HepG2 (cell line): Measurements from ENCODE around the gene ANKEF1. TPM values are rescaled to one million over a fixed set of nuclear protein-coding genes. Genes with fewer than 3 reads are reported as not detected.

Experiments
- ATF1 ChIP-seq: IDR thresholded peaks from 2 replicates; pipeline ENCODE4 v1.6.1; 2016; ENCODE audit warnings: mild to moderate bottlenecking, control low read depth
- CREB1 ChIP-seq, 2 experiments: fragments of 450-650 bp in 1 of 2; IDR thresholded peaks; 2 replicates each; pipeline ENCODE4 v1.6.1; 2016 to 2017; ENCODE audit warnings: control low read depth in 1 of 2, mild to moderate bottlenecking in 1 of 2, missing compliant biosample characterization in 1 of 2, missing genetic modification characterization in 1 of 2
- FOSL2 ChIP-seq: sonication (generic); formaldehyde crosslinking; IDR thresholded peaks from 2 replicates; pipeline ENCODE4 v1.4.0; 2020; ENCODE audit warnings: missing genetic modification reagents
- FOXA3 ChIP-seq: IDR thresholded peaks from 2 replicates; pipeline ENCODE4 v1.6.1; 2016; ENCODE audit warnings: missing genetic modification reagents, missing compliant biosample characterization
- JUN ChIP-seq: sonication (generic); formaldehyde crosslinking; IDR thresholded peaks from 2 replicates; pipeline ENCODE4 v1.4.0; 2020; ENCODE audit warnings: mild to moderate bottlenecking, missing genetic modification reagents
- ONECUT2 ChIP-seq: sonication (generic); formaldehyde crosslinking; IDR thresholded peaks from 2 replicates; pipeline ENCODE4 v1.4.0; 2020; ENCODE audit warnings: missing genetic modification reagents
- TBL1XR1 ChIP-seq: fragments of 150-350 bp; IDR thresholded peaks from 2 replicates; pipeline ENCODE4 v1.6.1; 2014; ENCODE audit warnings: borderline replicate concordance, low read length; ENCODE audit not compliant: partially characterized antibody
- TCF12 ChIP-seq, 2 experiments: fragments of 450-650 bp in 1 of 2; sonication (generic) in 1 of 2; formaldehyde crosslinking in 1 of 2; IDR thresholded peaks; 2 replicates each; pipeline versions ENCODE4 v1.6.1 to v1.8.0; 2017 to 2022; ENCODE audit warnings: antibody characterized with exemption in 1 of 2, mild to moderate bottlenecking in 1 of 2, missing genetic modification reagents in 1 of 2, moderate library complexity in 1 of 2
- ZNF350 ChIP-seq: sonication (generic); formaldehyde crosslinking; IDR thresholded peaks from 2 replicates; pipeline ENCODE4 v1.4.0; 2020; ENCODE audit warnings: mild to moderate bottlenecking, low read depth, missing genetic modification reagents, borderline replicate concordance
- ZNF383 ChIP-seq: sonication (generic); formaldehyde crosslinking; IDR thresholded peaks from 2 replicates; pipeline ENCODE4 v1.4.0; 2020; ENCODE audit warnings: missing genetic modification reagents, mild to moderate bottlenecking, borderline replicate concordance
- ZNF484 ChIP-seq: sonication (generic); formaldehyde crosslinking; IDR thresholded peaks from 2 replicates; pipeline ENCODE4 v1.5.1; 2020; ENCODE audit warnings: mild to moderate bottlenecking, low read depth, missing genetic modification reagents, borderline replicate concordance
- ZNF629 ChIP-seq: sonication (generic); formaldehyde crosslinking; conservative IDR thresholded peaks from 2 replicates; pipeline ENCODE4 v1.5.0; 2020; ENCODE audit warnings: missing genetic modification reagents
- ZNF761 ChIP-seq: sonication (generic); formaldehyde crosslinking; conservative IDR thresholded peaks from 2 replicates; pipeline ENCODE4 v1.4.0; 2020; ENCODE audit warnings: mild to moderate bottlenecking, missing genetic modification reagents
- ZNF780A ChIP-seq: sonication (generic); formaldehyde crosslinking; IDR thresholded peaks from 2 replicates; pipeline ENCODE4 v1.8.0; 2022; ENCODE audit warnings: mild to moderate bottlenecking, missing genetic modification reagents, moderate library complexity
- polyA plus RNA-seq, 8 experiments: library from polyadenylated mRNA; depleted of rRNA in 3 of 8; stranded (reverse) in 7 of 8; unstranded in 1 of 8; fragments of >200 nt; fragmentation: Illumina TruSeq in 4 of 8; extraction: Trizol in 4 of 8; gene quantifications; 2 replicates each; pipeline versions ENCODE4 v1.2.1 to v1.2.3, GENCODE V29; 2011 to 2016; ENCODE audit warnings: low read depth in 4 of 8, missing spikeins in 1 of 8, mixed read lengths in 1 of 8; ENCODE audit not compliant: insufficient read depth in 1 of 8
- total RNA-seq, 5 experiments: library from RNA; depleted of rRNA; stranded (reverse); fragments of >200 nt; fragmentation: Illumina TruSeq; extraction: Trizol; gene quantifications; 2 replicates each; pipeline ENCODE4 v1.2.3, GENCODE V29; 2016; ENCODE audit warnings: low read depth in 1 of 5
- TF ChIP-seq, protein P1 (sequence below), 2 experiments: sonication (generic) in 1 of 2; formaldehyde crosslinking in 1 of 2; IDR thresholded peaks; 2 replicates each; pipeline versions ENCODE4 v1.4.0 to v1.6.1; 2016 to 2020; ENCODE audit warnings: borderline replicate concordance in 1 of 2, low read depth in 1 of 2, mild to moderate bottlenecking in 1 of 2, missing genetic modification reagents in 1 of 2
- TF ChIP-seq, protein P2 (sequence below): sonication (generic); formaldehyde crosslinking; conservative IDR thresholded peaks from 2 replicates; pipeline ENCODE4 v1.4.0; 2020; ENCODE audit warnings: missing genetic modification reagents
- TF ChIP-seq, protein P3 (sequence below), 2 experiments: sonication (generic) in 1 of 2; formaldehyde crosslinking in 1 of 2; IDR thresholded peaks; 2 replicates each; pipeline versions ENCODE4 v1.4.0 to v1.6.1; 2018 to 2020; ENCODE audit warnings: missing genetic modification reagents in 2 of 2, borderline replicate concordance in 1 of 2, low read depth in 1 of 2, mild to moderate bottlenecking in 1 of 2, missing biosample characterization in 1 of 2

The ANKEF1 gene
- total and polyA plus RNA-seq, 2 of the 13 experiments (the other 11 are each of a cell fraction or from before 2014, with no cell fraction given), result 3.1 to 8.6 TPM

DNA sequence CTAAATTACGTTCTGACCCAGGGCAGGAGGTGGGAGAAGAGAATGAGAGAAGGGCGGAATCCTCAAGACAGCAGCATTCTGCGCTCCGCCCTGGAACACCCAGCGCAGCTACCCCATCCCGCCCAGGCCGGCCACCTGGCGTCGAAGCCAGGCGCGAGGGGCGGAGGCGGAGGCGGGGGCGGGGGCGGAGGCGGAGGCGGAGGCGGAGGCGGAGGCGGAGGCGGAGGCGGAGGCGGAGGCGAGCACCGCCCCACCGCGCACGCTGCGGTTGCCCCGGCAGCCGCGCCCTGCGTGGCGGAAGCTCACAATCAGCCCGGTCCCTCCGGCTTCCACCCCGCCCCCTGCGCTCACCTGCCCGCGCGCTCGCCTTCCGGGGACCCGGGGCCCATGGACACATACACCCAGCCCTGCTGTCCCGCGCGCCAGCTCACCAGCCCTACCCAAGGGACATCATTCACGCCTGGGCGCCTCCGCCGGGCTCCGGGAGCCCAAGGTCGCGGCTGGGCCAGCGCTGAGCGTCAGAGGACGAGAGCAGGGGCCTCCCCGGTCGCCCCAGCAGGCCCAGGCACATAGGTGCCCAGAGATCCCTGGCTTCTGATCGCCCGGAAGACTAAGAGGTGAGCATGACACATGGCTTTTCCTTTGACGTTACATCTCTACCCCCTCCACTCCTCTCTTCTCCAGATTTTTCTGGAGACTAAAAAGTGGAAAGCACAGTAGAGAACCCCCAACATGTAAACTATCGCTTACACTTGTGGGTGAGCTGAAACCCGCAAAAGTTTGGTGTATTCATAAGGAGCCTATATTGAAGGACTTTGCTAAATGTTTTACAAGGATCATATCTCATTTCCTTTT, at the start of gene ANKEF1 (continued):
- TF ChIP-seq, protein P1, sequence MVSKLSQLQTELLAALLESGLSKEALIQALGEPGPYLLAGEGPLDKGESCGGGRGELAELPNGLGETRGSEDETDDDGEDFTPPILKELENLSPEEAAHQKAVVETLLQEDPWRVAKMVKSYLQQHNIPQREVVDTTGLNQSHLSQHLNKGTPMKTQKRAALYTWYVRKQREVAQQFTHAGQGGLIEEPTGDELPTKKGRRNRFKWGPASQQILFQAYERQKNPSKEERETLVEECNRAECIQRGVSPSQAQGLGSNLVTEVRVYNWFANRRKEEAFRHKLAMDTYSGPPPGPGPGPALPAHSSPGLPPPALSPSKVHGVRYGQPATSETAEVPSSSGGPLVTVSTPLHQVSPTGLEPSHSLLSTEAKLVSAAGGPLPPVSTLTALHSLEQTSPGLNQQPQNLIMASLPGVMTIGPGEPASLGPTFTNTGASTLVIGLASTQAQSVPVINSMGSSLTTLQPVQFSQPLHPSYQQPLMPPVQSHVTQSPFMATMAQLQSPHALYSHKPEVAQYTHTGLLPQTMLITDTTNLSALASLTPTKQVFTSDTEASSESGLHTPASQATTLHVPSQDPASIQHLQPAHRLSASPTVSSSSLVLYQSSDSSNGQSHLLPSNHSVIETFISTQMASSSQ (IDR thresholded peaks at IDR 0.05; ENCODE audit: low read depth), result no peak
- TF ChIP-seq, protein P1 (CRISPR knock-in tag; IDR thresholded peaks at IDR 0.05; ENCODE audit: borderline replicate concordance), result peak; percentile 71; the same call in 1 of the 2 replicates
- TF ChIP-seq JUN (0 out of 2 replicates have a peak, but pooled peaks have one; percentile 36), ZNF761 (peak; percentile 98), ZNF383 (no peak), ZNF780A (CRISPR knock-in tag) (no peak; the same call in 1 of the 2 replicates), CREB1 (IDR thresholded peaks at IDR 0.05) (no peak), CREB1 (CRISPR knock-in tag; IDR thresholded peaks at IDR 0.05) (no peak), FOSL2 (peak; percentile 64), TCF12 (IDR thresholded peaks at IDR 0.05) (no peak), TCF12 (CRISPR knock-in tag; IDR thresholded peaks at IDR 0.05) (no peak), ONECUT2 (no peak; the same call in 1 of the 2 replicates), TBL1XR1 (no peak), ATF1 (CRISPR knock-in tag) (no peak), ZNF484 (no peak; the same call in 1 of the 2 replicates), FOXA3 (peak; percentile 64), ZNF350 (CRISPR knock-in tag) (peak; percentile 81), ZNF629 (peak; percentile 20; the same call in 1 of the 2 replicates)
- TF ChIP-seq, protein P2, sequence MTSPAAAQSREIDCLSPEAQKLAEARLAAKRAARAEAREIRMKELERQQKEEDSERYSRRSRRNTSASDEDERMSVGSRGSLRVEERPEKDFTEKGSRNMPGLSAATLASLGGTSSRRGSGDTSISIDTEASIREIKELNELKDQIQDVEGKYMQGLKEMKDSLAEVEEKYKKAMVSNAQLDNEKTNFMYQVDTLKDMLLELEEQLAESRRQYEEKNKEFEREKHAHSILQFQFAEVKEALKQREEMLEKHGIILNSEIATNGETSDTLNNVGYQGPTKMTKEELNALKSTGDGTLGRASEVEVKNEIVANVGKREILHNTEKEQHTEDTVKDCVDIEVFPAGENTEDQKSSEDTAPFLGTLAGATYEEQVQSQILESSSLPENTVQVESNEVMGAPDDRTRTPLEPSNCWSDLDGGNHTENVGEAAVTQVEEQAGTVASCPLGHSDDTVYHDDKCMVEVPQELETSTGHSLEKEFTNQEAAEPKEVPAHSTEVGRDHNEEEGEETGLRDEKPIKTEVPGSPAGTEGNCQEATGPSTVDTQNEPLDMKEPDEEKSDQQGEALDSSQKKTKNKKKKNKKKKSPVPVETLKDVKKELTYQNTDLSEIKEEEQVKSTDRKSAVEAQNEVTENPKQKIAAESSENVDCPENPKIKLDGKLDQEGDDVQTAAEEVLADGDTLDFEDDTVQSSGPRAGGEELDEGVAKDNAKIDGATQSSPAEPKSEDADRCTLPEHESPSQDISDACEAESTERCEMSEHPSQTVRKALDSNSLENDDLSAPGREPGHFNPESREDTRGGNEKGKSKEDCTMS (CRISPR knock-in tag), result no peak
- TF ChIP-seq, protein P3, sequence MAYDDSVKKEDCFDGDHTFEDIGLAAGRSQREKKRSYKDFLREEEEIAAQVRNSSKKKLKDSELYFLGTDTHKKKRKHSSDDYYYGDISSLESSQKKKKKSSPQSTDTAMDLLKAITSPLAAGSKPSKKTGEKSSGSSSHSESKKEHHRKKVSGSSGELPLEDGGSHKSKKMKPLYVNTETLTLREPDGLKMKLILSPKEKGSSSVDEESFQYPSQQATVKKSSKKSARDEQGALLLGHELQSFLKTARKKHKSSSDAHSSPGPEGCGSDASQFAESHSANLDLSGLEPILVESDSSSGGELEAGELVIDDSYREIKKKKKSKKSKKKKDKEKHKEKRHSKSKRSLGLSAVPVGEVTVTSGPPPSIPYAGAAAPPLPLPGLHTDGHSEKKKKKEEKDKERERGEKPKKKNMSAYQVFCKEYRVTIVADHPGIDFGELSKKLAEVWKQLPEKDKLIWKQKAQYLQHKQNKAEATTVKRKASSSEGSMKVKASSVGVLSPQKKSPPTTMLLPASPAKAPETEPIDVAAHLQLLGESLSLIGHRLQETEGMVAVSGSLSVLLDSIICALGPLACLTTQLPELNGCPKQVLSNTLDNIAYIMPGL (CRISPR knock-in tag; IDR thresholded peaks at IDR 0.05; ENCODE audit: borderline replicate concordance in 1 of 2, low read depth in 1 of 2), result peak; percentile 86 to 91
